H54 (cell line): ENCODE results near the gene SLC9A7.

Source experiments
- DNase-seq: peaks from one replicate; pipeline ENCODE4 v3.0.0; 2011; ENCODE audit warnings: low spot score, mixed read lengths; ENCODE audit not compliant: insufficient read length
- FAIRE-seq: peaks from 3 replicates; lab custom pipeline; 2011; peaks lifted over from hg19 to GRCh38; lab: Jason Lieb, UNC
- POLR2A ChIP-seq: IDR thresholded peaks from 2 replicates; pipeline ENCODE4 v1.6.1; 2011; ENCODE audit warnings: low read depth, mild to moderate bottlenecking, low read length

Gene SLC9A7

DNA sequence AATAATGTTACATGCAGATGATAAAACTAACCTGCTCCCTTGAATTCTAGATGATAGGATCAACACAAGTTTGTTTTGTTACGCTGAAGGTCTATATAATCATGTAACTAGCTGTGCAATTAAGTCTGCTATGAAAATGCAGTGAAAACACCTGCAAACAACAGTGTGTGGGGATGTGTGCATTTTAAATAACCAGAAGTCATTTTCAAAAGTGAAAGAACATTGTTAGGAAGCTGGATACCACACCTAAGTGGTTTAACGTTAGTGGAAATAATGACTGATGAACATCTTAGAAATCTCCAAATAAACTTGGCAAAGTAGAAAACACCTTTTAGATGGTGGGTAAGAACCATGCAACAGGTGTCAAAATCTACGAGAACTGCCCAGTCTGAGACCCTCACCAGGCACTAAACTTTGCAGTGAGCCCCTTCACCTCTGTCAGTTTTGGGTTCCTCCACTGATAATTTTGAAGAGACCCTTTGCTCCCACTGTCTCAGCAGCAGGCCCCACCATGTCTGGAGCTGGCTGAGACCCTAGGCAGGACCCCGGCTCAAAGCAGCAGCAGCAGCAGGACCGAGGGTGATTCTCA, 148.8 kb downstream of the SLC9A7 start:
- FAIRE-seq (no peak), DNase-seq (no peak)
- no peak for TF ChIP-seq POLR2A

DNA sequence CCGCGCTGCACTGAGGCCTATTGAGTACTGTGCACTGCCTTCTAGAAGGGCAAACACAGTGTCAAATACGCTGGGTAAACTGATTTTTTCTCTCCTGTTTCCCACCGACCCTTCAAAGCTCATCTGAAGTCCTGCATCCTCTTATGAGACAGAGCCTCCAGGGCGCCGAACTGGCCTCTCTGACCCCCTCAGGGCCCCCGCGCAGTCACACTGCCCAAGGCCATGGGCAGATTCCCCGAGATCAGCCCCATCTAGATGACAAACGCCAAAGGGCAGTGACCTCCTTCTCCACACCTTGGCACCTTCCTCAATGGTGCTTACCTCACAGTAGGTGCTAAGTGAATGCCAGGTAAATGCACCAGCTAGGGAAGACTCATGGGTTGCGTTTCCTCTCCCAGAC, 151.0 kb downstream of the SLC9A7 start:
- TF ChIP-seq POLR2A = no peak
- DNase-seq (no peak), FAIRE-seq (no peak)

DNA sequence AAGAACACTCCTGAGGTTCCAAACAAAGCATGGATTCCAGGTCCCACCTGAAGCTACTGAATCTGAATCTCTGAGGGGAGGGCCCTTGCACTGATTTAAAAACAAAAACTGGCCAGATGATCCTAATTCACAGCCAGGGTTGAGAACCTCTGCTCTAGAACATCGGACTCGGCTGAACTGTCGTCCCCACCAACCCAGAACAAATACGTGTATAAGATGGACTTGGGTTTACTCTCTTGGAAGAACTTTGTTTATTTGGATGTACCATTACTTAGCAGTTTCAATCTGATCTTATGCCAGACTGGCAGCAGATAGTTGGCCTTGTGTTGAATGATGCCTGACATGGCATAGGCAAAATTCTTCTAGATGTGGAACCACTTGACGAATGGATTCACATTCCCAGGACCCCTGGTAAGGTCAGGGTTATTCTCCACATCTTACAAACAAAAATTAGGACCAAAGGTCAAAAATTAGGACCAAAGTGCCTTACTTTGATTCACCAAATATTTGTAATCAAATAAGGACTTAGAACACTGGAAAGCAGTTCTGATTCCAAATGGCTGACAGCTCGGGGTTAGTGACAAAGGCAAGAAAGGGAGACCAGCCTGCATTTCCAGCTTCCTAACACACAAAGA, 156.3 kb downstream of the SLC9A7 start:
- FAIRE-seq = no peak
- TF ChIP-seq POLR2A = no peak
- DNase-seq = no peak

DNA sequence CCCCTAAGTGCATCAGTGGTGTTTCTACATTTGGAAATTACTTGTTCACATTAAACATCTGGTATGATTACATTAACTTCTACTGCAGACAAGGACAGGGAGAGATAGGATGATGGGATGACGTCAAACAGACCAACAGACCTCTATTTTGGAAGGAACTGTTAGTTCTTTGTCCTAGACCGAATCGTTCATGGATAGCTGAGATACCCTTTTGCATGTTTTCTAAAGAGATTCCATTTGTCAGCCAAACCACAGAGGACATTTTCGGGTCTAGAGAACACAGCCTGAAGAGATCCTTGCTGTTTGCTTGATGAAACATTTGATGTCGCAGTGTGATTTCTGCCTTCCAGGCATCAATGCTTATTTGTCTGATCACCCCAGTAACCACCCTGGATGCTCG, 157.6 kb downstream of the SLC9A7 start:
- DNase-seq = no peak
- no peak for TF ChIP-seq POLR2A
- no peak for FAIRE-seq

DNA sequence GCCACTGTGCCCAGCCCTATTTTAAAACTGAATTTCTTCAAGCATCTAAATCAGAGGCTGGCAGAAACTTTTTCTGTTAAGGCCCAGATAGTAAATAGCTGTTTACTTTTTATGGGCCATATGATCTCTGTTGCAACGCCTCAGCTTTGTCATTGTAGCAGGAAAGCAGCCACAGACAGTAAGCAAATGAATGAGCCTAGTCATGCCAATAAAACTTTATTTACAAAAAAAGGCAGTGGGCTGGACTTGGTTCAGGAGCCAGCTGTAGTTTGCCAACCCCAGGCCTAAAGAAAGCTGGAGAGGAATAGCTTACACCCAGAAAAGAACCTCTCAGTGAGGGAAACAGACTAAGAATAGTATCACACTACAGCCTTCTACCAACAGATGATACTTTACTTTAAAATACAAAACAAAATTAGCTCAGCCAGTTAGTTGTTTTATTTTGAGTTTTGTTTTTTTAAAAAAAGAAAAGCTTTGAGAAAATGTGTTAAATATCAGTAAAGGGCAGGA, 159.8 kb downstream of the SLC9A7 start:
- DNase-seq = no peak
- TF ChIP-seq POLR2A = no peak
- FAIRE-seq = no peak

DNA sequence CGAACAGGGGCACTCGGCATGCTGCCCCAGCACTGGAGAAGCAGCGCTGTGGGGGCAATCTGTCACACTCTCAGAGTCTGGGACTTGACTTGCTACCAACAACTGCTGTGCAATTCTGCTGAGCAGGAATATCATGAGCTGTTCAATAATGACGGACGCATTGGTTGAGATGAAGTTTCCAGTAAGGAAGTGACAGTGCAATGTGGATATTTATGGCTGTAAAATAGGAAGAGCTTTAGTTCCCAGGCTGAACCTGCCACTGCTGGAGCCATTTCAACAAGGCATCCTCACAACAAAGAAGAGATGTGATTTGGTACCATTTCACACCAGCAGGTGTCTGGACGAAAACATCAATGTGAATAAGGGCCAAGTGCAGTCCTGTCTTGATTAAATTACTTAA, 161.1 kb downstream of the SLC9A7 start:
- no peak for TF ChIP-seq POLR2A
- DNase-seq (no peak), FAIRE-seq (no peak)

DNA sequence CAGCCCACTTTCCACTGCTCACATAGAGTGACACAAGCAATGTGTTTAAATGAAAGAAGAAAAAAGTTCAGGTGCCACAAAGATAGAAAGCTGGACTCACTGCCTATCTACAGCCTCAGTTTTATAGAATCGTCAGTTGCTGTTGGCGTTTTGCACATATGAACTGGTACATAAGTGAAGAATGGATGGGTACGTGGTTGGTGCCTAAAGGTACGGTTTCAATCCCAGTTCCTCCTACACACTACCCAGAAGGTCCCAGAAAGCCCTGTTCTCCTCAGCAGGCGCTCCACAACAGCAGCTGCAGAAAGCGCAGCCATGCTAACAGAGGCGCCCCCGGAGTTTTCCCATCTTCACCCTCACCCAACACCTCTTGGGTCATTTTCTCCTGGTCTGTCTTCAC, 161.7 kb downstream of the SLC9A7 start:
- DNase-seq (no peak), FAIRE-seq (no peak)
- TF ChIP-seq POLR2A = no peak

DNA sequence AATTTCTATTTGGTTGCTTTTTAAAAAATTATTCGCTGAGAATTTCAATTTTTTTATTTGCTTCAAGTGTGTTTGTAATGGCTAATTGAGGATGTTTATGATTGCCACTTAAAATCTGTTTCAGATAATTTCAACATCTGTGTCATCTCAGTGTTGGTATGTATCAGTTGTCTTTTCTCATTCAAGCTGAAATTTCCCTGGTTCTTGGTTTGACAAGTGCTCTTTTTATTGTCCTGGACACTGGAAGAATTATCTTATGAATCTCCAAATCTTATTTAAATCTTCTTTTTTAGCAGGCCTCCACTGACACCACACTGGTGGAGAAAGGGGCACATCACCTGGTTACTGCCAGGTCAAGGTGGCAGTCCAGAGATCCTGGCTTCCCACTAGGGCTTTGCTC, 163.8 kb downstream of the SLC9A7 start:
- DNase-seq (no peak), FAIRE-seq (no peak)
- no peak for TF ChIP-seq POLR2A

DNA sequence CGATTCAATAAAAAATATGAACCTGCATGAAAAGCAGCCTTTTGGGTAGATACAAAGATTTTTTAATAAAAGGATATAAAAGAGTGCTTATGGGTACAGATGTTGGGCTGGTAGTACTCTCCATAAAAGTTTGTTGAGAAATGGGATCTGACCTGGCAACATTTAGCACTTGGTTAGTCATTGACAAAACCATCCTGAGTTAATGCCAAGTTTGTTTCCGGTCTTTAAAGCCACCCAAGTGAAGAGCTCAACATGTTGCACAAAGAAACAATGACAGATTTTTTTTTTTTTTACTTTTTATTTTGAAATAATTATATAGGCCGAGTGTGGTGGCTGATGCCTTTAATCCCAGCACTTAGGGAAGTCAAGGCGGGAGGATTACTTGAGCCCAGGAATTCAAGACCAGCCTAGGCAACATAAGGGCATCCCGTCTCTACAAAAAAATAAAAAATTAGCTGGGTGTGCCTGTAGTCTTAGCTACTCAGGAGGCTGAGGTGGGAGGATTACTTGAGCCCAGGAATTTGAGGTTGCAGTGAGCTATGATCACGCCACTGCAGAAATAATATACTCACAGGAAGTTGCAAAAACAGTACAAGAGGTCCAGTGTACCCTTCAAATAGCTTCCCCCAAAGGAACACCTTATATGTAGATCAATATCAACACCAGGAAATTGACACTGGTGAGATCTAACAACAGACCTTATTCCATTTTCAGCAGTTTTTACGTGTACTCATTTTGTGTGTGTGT, 168.8 kb downstream of the SLC9A7 start:
- TF ChIP-seq POLR2A = no peak
- FAIRE-seq = no peak
- DNase-seq = no peak

DNA sequence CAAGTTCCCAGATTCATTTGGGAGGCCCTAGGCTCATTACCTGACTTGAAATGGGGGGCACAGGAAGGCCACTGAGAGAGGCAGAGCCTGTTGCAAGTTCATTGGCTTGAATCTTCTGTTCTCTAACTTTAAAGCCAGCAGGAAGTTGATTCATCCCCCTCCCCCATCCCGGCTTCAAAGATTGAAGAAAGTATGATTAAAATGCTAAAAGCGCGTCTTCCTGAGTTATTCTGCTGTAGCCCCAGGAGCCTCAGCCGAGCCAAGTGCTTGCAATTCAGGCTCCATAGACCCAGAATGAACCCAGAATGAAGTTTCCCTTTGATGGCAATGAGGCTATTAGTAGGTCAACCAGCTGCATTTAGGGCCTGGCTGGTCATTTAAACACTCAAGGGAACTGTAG, 170.7 kb downstream of the SLC9A7 start:
- no peak for DNase-seq
- no peak for TF ChIP-seq POLR2A
- FAIRE-seq = no peak

DNA sequence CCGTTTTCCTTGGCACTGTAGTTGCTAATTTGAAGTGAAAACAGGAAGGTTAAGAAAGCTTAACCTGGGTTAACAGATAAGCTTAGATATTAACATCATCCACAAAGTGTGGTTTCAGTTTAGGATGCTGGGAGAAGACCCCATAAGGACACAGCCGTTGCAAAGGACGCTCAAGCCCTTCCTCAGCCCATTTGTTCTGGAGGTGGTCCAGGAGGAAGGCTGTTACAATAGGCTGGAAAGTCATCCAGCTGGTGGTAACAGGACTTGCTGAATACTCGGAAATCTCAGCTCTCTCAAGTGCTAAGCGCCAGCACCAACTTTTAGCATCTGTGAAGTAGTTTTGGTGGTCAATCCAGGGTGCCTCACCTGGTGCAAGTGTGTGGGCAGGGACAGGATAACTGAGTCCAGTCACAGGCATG, 171.2 kb downstream of the SLC9A7 start:
- no peak for TF ChIP-seq POLR2A
- DNase-seq (no peak), FAIRE-seq (no peak)

DNA sequence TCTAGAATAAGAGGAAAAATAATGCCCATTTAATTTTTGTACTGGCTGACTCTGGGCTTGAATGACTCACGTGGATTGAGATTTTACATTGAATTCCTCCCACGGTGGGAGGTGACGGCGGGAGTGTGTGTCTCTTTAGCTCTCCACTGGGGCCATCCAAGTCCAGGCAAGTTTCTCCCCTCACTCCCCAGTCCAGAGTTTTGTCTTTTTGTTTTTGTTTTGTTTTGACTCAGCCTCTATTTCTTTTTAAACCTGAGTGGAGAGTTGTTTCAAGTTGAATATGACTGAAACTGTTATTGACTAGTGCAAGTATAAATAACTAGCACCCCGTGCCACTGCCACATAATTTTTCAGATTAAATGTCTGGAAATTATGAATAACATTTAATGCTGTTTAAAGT, 171.8 kb downstream of the SLC9A7 start:
- DNase-seq = no peak
- no peak for FAIRE-seq
- no peak for TF ChIP-seq POLR2A

DNA sequence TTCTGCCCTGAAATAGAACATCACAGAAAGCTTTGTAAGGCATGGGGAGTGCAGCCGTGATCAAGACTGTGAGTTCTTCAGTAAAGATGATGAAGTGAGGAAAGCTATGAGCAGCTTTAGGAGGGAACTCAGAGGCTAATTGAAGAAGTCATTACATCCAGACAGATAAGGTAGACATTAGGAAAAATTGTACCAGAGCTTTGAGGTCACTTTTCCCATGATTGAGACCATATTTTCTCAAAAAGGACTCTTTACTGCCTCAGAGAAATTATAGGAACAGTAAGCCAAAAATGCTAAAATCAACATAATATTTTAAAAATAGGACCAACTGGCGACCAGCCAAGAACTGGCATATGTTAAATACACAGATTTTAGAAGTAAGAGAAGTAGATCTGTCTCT, 174.2 kb downstream of the SLC9A7 start:
- TF ChIP-seq POLR2A = no peak
- FAIRE-seq (no peak), DNase-seq (no peak)

DNA sequence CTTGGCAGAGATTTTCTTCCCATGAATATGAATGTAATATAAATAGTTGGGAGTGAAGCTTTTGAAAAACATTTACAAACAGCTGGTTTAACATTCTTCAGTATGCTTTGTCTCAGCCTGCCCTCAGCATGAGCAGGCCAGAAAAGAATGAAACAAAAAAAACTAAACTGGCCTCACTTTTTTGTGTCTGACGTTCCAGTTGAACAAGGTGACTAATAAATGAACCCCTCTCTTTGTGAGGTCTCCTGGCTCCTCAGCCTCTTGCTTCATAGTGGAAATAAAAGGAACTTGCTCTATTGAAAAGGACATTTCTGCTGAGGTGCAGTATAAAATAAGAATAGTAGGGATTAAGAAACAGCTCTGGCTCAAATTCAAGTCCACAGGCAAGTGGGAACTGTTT, 176.0 kb downstream of the SLC9A7 start:
- FAIRE-seq (no peak), DNase-seq (no peak)
- no peak for TF ChIP-seq POLR2A

DNA sequence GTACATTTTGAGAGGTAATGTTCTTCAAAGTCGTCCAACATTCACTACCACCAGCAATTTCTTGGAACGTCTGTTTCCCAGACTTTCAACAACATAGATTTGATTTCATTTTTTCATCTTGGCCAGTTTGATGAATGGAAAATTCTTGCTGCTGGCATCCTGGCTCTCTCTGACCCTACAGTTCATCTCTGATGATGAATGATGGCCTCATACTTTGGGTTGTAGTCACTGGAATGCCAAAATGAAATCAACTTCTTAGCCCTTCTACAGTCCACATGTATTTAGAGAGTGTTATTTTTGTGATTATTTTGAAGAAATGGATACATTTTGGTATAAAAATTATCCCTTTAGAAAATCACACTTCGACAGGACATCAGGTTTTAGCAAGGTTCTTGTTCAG, 176.6 kb downstream of the SLC9A7 start:
- no peak for TF ChIP-seq POLR2A
- no peak for FAIRE-seq
- DNase-seq = no peak

DNA sequence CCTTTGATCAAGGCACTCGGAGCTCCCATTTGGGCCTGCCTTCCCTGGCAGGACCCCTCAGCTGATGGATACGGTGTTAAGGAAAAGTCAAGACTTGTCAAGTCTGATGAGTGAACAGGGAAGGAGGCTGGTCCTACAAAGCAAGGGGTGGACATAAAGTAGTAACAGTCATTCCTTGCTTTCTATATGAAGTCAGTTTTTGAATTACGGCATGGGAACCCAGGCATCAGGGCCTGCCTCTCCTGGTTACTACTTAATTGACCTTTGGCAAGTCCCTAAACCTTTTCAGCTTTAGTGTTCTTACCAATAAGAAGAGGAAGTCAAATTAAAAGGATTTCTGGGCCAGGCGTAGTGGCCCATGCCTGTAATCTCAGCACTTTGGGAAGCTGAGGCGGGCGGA, 178.3 kb downstream of the SLC9A7 start:
- FAIRE-seq (no peak), DNase-seq (no peak)
- no peak for TF ChIP-seq POLR2A
